T-helper 17 cell (primary cell): ENCODE measurements around the gene ZHX3. TPM values are rescaled to one million over a fixed set of nuclear protein-coding genes. Genes with fewer than 3 reads are reported as not detected.

Source experiments
- ATAC-seq: fragments of 150-1000 bp; cut with Tn5 transposase; 2 replicates; pipeline ENCODE4 v1.10.0; 2021; ENCODE audit warnings: mild to moderate bottlenecking, moderate library complexity
- DNase-seq, 3 donors: peaks; one replicate each; pipeline versions ENCODE4 v3.0.0 to v3.0.0-alpha.2; 2020 to 2021
- H3K9me3 ChIP-seq: one replicate; pipeline ENCODE4 v1.7.0; 2013; ENCODE audit warnings: low read length, mild to moderate bottlenecking; ENCODE audit not compliant: control insufficient read depth, poor library complexity, severe bottlenecking
- H3K27ac Mint-ChIP-seq: one replicate; pipeline ENCODE4 v1.8.0; 2022; ENCODE audit warnings: mild to moderate bottlenecking, moderate library complexity, mixed read lengths
- H3K27me3 Mint-ChIP-seq: one replicate; pipeline ENCODE4 v1.8.0; 2022; ENCODE audit warnings: mixed read lengths
- H3K36me3 Mint-ChIP-seq: one replicate; pipeline ENCODE4 v1.8.0; 2022; ENCODE audit warnings: low read depth, mixed read lengths
- H3K4me1 Mint-ChIP-seq: one replicate; pipeline ENCODE4 v1.8.0; 2022; ENCODE audit warnings: mild to moderate bottlenecking, mixed read lengths
- H3K4me3 Mint-ChIP-seq: one replicate; pipeline ENCODE4 v1.8.0; 2022; ENCODE audit warnings: mild to moderate bottlenecking, moderate library complexity, mixed read lengths
- total RNA-seq, 4 donors: library from RNA in 2 of 4; stranded (reverse) in 2 of 4; gene quantifications; one replicate each; pipeline ENCODE4 v1.2.3 and lab custom pipeline; 2022 to 2026

ZHX3 gene
- total RNA-seq, 2 donors from 2014 or later = 4.1 to 4.9 TPM

DNA sequence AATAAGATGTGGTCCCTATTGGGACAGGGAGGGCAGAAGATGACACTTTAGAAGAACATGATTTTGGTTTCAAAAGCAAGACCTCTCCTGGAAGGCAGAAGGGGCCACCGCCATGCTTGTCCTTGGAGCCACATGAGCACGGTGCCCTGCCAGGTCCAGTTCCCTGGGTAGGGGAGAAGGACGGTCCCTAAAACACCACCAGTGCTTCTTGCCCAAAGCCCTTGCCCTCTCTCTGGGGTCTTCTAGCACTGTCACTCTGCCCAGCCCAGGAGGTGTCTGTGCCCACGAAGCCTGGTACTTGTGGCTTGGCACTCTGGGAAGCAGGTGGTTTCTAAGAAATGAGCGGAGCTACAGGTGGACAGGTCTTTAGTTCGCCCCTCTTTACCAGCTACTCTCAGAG lies 134.1 kb downstream of the ZHX3 start:
- H3K27ac Mint-ChIP-seq = no peak overlapping the region
- no peaks in the 10 kb centered on the region for H3K9me3 ChIP-seq
- DNase-seq = no peak
- no peak overlapping the region for H3K4me3 Mint-ChIP-seq
- H3K36me3 Mint-ChIP-seq = no peaks in the 10 kb centered on the region
- H3K4me1 Mint-ChIP-seq = peaks cover 9% of the 10 kb centered on the region
- no peaks in the 10 kb centered on the region for H3K27me3 Mint-ChIP-seq
- no peak for ATAC-seq

DNA sequence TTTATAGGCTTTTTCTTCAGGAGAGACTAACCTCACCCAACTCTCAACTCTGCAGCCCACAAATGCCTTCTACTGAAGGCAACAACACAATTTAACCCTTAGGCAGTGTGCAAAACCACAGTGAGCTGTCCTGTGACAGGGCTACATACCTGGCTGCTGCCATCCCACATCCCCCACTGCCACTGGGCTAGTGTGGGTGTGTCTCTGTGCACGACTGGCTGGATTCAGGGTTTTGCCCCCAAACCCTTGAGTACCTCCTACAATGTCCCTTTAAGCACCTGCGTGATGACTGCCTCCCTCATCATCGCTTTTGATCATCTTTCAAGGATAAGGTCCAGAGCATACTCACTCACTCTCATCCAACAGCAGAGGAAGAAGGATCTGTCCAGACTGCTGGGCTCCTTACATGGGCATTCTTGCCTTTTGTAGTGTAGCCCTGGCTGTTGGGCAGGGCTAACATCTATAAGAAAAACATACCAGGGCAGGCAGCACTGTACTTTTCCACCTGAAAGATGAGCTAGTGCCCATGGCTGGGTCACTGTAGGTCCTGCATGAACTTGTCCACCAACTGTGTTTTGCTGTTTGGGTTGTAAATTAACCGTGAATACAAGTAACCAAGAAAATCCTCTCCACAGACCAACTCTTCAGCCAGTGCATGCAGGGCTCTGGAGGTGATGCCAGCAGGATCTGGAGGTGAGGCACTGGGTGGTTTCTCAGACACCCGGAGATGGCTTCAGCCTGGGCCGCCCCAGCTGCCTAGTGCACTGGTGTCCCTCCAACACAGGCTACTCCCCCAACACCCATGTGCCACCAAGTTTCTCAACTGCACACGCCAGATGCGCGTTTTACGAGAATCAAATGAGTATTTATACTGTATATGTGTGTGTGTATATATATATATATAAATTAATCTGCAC lies 135.0 kb downstream of the ZHX3 start:
- H3K27ac Mint-ChIP-seq = no peak overlapping the region
- DNase-seq = no peak

DNA sequence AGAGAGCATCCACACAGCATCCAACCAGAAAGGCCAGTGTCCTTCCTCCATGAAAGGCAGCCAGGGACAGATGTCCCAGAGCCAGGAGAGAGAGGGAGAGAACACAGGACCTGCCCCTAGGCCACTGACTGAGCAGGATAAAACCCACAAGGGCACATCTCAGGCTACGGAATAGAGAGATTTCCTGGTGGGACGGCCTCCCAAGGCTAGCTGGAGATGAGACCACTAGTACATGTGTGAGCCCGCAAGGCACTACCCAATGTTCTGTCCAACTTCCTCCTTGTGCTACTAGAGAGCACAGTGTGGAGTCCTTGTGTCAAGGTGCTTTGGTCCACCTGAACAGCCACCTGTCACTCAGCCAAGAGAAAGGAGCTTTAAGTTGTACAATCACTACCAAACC lies 136.0 kb downstream of the ZHX3 start:
- Mint-ChIP-seq H3K4me1 (peaks cover 10% of the 10 kb centered on the region), H3K27me3 (no peaks in the 10 kb centered on the region), H3K36me3 (no peaks in the 10 kb centered on the region), H3K4me3 (no peak overlapping the region), H3K27ac (no peak overlapping the region)
- ATAC-seq = no peak
- H3K9me3 ChIP-seq = no peaks in the 10 kb centered on the region
- DNase-seq = no peak

More for the DNA sequence above, 135.0 kb downstream of the ZHX3 start:
- no peaks in the 10 kb centered on the region for H3K36me3 Mint-ChIP-seq
- peaks cover 9% of the 10 kb centered on the region for H3K4me1 Mint-ChIP-seq
- ATAC-seq = no peak
- H3K27me3 Mint-ChIP-seq = no peaks in the 10 kb centered on the region
- H3K4me3 Mint-ChIP-seq = no peak overlapping the region
- no peaks in the 10 kb centered on the region for H3K9me3 ChIP-seq

DNA sequence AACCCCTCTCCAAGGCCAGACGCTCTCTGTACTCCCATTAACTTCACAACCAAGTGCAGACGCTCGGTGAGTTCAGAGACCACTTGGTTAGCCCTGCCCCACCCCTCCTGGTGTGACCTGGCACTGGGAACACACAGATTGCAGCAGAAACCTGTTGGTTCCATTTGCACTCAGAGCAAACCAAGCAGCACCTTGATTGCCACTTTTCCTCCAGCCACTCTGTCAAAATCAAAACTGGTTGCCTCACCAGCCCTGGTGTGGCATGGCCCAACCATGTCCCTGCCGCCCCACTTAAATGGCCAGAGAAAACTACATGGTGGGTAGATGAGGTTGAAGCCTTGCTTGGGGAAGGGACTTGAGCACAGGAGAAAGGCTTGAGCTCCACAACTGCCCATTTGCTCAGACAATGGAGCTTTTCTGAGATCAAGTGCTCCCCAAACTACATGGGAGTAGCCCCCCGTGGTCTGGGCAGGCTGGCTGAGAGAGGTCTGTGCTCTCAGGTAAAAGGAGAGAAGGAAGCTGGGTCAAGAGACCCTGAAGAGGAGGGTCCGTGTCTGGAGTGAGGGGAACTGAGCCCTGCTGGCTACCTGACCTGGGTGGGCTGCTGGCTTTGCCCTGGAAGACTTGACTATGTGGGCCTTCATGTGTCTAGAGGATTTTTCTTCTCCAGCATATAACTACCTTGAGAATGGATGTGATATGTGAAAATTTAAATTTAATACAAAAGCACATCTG lies 136.8 kb downstream of the ZHX3 start:
- H3K4me3 Mint-ChIP-seq = no peak overlapping the region

DNA sequence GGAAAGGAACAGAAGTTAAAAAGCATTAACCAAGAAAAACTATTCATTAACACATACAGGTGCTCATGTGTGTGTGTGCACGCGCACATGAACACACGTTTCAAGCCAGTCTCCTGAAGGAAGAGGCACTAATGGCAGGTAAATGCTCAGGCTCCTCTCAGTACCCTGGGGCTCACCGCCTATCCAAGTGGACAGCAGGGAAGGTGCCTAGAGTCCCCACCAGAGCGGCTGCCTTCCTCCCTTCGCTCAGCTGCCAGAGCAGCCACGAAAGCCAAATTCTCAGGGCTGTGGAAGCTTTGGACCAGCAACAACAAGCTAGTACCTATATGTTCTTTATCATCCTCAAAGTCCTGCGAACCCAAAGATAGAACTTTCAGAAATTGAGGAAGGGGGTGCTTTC lies 137.6 kb downstream of the ZHX3 start:
- Mint-ChIP-seq H3K27ac (peak overlapping the region; percentile 78), H3K4me1 (peaks cover 12% of the 10 kb centered on the region), H3K36me3 (no peaks in the 10 kb centered on the region), H3K4me3 (no peak overlapping the region), H3K27me3 (no peaks in the 10 kb centered on the region)
- ATAC-seq (no peak), DNase-seq (peak in 1 of 3 donors; percentile 1)
- H3K9me3 ChIP-seq = no peaks in the 10 kb centered on the region

More for the DNA sequence above, 136.8 kb downstream of the ZHX3 start:
- no peaks in the 10 kb centered on the region for H3K9me3 ChIP-seq
- Mint-ChIP-seq H3K4me1 (peaks cover 12% of the 10 kb centered on the region), H3K27me3 (no peaks in the 10 kb centered on the region), H3K36me3 (no peaks in the 10 kb centered on the region), H3K27ac (peak overlapping the region; percentile 2)
- DNase-seq = peak in 1 of 3 donors; percentile 1
- no peak for ATAC-seq

DNA sequence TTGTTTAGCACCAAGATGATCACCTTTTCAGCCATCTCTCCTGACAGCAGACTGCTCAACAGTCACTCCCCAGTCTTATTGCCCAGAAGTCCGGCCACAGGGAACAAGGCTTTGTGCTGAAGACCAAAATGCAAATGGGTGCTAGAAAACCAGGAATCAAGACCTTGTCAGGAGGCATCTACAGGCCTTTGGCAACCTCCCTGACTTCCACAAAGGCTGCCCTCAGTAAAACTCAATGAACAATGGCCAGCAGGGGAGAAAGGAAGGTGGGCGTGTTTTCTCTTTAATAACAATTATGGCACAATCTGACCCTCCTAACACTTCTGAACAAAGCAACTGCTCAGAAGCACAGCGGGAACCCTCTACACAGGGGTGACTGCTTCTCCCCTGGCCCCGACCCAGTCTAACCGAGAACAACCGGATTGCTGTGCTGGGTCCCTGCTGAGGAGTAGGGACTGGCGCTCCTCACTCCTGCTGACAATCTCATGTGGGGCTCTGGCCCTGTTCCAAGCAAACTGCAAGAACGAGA lies 138.6 kb downstream of the ZHX3 start:
- no peak for DNase-seq
- no peak overlapping the region for H3K4me3 Mint-ChIP-seq
- H3K36me3 Mint-ChIP-seq = no peaks in the 10 kb centered on the region
- H3K9me3 ChIP-seq = no peaks in the 10 kb centered on the region
- peaks cover 13% of the 10 kb centered on the region for H3K4me1 Mint-ChIP-seq
- no peaks in the 10 kb centered on the region for H3K27me3 Mint-ChIP-seq
- ATAC-seq = no peak
- H3K27ac Mint-ChIP-seq = peak overlapping the region; percentile 78

DNA sequence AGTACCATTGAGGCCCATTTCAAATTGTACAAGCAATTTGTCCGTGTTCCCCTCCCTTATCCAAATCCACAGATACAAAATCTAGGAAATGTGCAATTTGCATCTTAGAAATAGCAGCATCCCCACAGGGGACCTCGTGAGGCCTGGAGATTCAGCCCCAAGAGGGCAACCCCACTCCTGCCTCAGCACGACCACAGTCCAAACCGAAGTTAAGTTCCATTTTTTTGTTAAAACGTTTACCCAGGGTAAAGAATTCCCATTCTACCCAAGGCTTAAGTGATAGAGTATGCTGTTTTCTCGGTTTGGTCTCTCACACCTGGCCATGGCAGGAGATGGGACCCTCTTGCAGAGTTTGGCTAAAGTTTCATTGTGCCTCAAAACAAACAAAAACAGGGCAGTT lies 139.0 kb downstream of the ZHX3 start:
- Mint-ChIP-seq H3K27ac (peak overlapping the region; percentile 78), H3K27me3 (no peaks in the 10 kb centered on the region), H3K36me3 (peaks cover 3% of the 10 kb centered on the region), H3K4me1 (peaks cover 13% of the 10 kb centered on the region), H3K4me3 (no peak overlapping the region)
- H3K9me3 ChIP-seq = no peaks in the 10 kb centered on the region
- ATAC-seq (no peak), DNase-seq (no peak)

DNA sequence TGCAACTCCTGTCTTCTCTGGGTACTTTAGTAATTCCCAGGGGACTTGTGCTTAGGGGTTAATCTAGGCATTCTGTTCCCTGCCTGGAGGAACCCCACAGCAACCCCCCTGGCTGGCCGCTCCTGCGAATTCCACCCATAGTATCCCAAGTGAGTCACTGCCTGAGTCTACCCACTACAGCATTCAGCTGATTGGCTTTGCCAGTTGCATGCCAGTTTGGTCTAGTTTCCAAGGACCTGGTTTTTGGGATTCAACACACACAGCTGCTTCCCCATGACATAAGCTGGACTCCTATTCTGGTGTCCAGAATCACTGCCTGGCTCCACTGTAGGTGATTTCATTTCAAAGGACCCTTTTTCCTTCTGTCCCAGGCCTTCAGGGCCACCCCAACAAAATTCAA lies 139.9 kb downstream of the ZHX3 start:
- no peak for DNase-seq
- ATAC-seq = no peak
- H3K36me3 Mint-ChIP-seq = peaks cover 3% of the 10 kb centered on the region

DNA sequence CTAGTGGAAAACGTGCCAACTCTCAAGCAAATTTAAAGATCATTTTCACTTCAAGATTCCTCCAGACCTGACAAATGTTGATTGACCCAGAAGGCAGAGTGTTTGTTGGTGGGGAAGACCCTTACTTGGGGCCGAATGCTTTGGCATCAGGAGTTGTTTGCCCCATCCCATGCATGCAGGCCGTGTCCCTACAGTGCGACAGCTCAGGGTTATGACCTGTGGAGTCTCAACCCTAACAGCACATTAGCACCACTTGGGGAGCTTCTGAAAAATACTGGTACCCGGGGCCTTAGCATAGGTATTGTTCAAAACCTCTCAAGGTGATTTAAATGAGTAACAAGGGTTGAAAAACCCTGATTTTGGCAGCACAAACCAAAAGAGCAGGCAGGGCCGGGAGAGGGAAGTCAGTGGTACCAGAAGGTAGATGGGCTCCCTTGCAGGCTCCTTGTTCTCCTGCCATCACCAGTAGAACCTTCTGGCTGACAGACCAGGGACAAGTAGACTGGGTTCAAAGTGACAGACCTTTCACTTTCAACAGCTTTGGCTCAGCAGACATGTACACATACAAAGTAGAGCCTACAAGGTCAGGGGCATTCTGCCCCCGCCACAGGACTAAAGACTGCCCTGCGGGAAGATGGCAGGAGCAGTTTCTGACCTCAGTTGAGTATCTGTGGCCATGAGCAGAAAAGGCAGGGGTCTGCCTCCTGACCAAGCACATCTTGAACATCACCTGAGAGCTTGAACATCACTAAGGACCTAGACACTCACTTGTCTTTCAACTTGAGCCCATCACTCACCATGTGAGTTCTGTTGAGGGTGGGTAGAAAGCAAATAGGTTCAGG lies 140.6 kb downstream of the ZHX3 start:
- Mint-ChIP-seq H3K36me3 (peaks cover 3% of the 10 kb centered on the region), H3K4me1 (peaks cover 10% of the 10 kb centered on the region), H3K4me3 (no peak overlapping the region), H3K27ac (peak overlapping the region; percentile 43), H3K27me3 (no peaks in the 10 kb centered on the region)
- DNase-seq (peak in 1 of 3 donors; percentile 2), ATAC-seq (no peak)
- H3K9me3 ChIP-seq = no peaks in the 10 kb centered on the region

More for the DNA sequence above, 139.9 kb downstream of the ZHX3 start:
- no peak overlapping the region for H3K4me3 Mint-ChIP-seq
- H3K4me1 Mint-ChIP-seq = peaks cover 13% of the 10 kb centered on the region
- H3K27ac Mint-ChIP-seq = no peak overlapping the region
- no peaks in the 10 kb centered on the region for H3K27me3 Mint-ChIP-seq
- no peaks in the 10 kb centered on the region for H3K9me3 ChIP-seq

DNA sequence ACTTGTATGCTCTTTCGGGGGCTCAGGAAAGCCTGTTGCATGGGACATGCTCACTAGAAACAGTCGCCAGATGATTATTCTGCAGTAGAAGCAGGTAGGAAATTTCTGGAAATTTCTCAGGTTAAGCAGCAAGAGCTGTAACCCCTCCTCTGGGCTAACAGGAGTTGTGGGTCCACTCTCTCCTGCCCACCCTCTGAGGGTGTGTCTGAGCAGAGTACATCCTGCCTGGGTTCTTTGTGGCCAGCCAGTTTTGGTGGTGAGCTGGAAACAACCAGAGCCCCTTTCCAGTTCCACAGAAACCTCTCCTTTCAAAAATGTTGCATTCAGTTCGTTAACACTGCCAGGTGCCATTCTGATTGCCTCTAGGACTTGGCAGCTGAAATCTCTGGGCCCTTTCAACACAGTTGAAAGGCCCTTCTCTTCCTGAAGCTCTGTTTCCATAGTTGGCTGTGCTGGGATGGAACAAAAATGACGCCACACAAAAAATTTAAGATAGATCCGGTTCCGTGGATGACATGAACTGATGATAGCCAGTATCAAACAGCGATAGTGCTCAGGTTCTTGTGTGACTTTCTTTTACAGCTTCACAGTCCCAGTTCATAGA lies 141.7 kb downstream of the ZHX3 start:
- H3K4me1 Mint-ChIP-seq = peaks cover 10% of the 10 kb centered on the region
- no peak overlapping the region for H3K4me3 Mint-ChIP-seq
- ATAC-seq (no peak), DNase-seq (peak in 1 of 3 donors; percentile 3)
- H3K27me3 Mint-ChIP-seq = no peaks in the 10 kb centered on the region
- H3K27ac Mint-ChIP-seq = no peak overlapping the region
- peaks cover 6% of the 10 kb centered on the region for H3K36me3 Mint-ChIP-seq
- no peaks in the 10 kb centered on the region for H3K9me3 ChIP-seq

DNA sequence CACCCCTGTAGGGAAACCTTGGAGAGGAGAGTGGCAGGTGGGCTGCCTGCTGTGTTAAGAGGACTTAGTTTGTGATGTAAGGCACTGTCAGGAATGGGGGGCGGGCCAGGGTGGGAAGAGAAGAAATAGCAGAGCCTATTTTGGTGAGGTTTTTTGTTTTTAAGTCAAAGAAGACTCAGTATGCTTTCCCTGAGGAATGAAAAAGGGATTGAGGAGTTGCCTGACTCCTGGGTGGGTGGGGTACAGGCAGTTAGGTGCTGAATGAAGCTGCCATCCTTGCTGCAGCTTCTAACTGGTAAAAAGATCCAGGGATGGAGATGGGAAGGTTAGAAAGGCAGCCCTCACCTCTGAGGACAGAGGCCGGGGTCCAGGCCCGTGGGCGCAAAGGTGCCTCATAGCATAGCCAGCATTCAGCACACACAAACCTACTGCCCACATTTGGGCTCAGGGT lies 142.3 kb downstream of the ZHX3 start:
- H3K36me3 Mint-ChIP-seq = peaks cover 9% of the 10 kb centered on the region
- DNase-seq (peak in 1 of 3 donors; percentile 1), ATAC-seq (no peak)
- no peaks in the 10 kb centered on the region for H3K27me3 Mint-ChIP-seq
- H3K4me1 Mint-ChIP-seq = peaks cover 12% of the 10 kb centered on the region
- no peaks in the 10 kb centered on the region for H3K9me3 ChIP-seq
- H3K27ac Mint-ChIP-seq = no peak overlapping the region
- H3K4me3 Mint-ChIP-seq = no peak overlapping the region

DNA sequence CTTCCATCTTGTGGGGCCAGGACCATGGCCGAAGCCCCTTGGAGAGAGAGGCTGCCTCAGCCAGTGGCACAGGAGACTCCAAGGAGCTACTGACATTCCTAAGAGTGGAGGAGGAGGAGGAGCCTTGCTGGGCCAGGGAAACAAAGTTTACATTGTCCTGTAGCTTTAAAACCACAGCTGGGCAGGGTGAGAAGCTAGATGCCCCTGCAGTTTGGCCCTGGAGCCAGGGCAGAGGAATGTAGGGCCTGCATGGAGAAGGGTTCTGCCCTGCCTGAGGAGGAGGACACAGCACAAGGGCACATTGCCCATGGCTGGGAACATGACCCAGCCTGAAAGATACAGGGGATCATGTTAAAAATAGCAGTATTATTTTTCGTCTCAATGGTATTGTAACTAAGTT lies 142.7 kb downstream of the ZHX3 start:
- H3K9me3 ChIP-seq = no peaks in the 10 kb centered on the region
- Mint-ChIP-seq H3K27ac (peak overlapping the region; percentile 89), H3K27me3 (no peaks in the 10 kb centered on the region), H3K4me3 (no peak overlapping the region), H3K4me1 (peaks cover 13% of the 10 kb centered on the region), H3K36me3 (peaks cover 10% of the 10 kb centered on the region)
- DNase-seq (peak in 1 of 3 donors; percentile 4), ATAC-seq (no peak)
